DMS153 treated with DMSO at 0.1 percent for 48 hours (cell line): Measurements from ENCODE around the gene KIF16B.
"Not testable (repeated sequence)": the region's sequence is repeated elsewhere in the genome, so short reads cannot be mapped to it uniquely, and the experiment has no call there.

Experiments used
- DNase-seq: peaks from one replicate; lab custom pipeline; 2025; ENCODE audit not compliant: unreplicated experiment; lab: John Stamatoyannopoulos, UW

KIF16B gene

DNA sequence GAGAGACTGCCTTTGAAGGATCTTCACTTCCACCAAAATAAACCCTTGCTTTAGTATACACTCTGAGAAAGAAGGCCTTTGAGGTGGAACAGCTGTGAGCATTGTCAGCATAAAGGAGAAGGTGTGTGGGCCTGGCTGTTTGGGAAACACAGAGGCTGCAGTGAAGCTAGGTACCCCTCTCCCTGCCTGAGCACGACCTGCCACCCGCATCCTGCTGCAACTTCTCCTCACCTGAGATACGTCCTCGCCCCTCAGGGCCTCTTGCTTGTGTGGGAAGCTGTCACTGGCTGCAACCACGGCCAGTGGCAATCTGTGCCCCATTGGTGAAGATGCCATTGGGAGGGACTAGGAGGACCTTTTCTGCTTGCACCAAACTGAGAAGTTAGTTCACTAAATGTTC lies 307.9 kb downstream of the KIF16B start:
- no peak for DNase-seq

DNA sequence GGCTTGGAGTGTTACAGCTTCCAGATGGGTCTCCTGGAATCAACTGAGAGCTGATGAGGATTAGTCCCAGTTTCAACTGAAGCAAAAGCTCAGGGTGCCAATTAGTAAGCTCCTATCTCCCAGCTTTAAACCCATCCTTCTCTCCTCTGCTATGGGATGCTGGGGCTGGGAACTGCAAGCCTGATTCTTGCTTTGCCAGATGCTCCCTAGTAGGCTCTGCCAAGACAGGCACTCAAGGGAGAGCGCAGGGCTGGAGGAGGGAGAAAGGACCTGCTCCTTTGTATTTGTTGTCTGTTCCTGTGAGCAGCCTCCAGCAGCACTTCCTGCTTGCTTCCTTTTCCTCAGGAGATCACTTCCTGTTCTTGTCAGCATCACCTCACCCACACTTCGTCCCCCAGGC lies 309.7 kb downstream of the KIF16B start:
- DNase-seq: no peak

DNA sequence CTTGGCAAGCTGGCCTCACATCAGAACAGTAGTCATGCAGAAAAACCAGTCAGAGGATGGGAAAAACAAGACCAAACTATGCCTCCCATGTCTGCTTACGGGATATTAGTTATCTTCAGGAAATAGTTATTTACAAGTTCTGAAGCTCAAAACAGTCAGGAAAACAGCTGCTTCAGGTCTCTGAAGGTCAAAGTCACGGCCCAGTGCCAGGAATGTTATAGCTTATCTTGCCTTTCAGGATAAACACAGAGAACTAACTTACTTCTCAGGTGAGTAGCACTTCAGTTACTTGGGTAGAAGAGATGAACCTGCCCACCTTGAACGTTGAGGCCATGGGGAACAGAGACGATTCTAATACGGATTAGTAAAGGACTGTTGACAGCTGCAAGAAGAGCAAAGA lies 310.7 kb downstream of the KIF16B start:
- DNase-seq: no peak

DNA sequence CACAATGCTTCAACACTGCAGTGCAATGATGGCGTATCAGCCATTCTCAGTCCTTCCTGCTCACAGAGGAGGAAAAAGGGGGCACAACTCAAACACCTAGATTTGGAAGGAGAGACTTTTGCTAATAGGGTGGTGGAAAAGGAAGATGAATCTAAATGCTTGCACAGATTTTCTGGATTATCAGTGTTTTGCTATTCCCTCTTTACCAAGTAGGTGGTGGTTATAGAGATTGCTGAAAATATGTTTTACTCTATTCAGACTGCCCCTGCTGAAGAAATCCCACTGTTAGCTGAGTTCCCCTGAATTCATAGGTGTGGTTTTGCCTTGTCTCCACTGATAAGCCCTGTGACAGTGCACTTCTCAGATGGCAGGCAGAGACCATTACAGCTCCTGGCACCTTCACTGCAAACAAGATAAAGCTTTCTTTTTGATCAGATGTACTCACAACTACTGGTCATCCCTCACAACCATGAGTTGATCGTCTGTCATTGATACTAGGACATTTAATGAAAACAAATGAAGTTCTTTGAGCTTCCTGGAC lies 311.4 kb downstream of the KIF16B start:
- DNase-seq: no peak

DNA sequence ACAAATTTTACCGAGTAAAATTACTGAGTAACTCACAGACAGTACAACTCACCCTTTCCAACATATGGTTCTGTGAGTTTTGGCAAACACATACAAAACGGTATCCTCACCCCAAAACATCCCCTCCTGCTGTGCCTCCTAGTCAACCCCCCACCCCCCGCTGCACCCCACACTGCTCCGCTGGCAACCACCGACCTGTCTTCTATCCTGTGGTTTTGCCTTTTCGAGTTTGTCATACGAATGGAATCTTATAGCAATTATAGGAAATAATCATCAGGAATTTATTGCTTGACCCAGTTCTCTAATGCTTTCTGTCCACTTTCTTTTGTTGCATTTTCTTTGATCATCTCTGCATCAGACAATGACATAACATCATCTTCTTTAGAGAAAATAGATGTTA lies 312.3 kb downstream of the KIF16B start:
- no peak for DNase-seq

DNA sequence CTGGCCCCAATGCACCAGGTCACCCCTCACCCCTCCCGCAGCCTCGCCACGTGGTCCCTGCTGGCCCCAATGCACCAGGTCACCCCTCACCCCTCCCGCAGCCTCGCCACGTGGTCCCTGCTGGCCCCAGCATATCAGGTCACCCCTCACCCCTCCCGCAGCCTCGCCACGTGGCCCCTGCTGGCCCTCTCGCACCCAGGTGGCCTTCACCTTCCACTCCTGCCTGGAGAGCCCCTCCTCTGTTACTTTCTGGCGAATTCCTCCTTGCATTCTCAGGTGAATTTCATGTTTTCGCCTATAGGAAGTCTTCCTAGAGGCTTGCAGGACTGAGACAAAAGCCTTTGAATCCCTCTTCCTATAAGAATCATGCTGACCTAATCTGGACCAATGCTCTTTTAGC lies 313.1 kb downstream of the KIF16B start:
- DNase-seq: not testable (repeated sequence)

DNA sequence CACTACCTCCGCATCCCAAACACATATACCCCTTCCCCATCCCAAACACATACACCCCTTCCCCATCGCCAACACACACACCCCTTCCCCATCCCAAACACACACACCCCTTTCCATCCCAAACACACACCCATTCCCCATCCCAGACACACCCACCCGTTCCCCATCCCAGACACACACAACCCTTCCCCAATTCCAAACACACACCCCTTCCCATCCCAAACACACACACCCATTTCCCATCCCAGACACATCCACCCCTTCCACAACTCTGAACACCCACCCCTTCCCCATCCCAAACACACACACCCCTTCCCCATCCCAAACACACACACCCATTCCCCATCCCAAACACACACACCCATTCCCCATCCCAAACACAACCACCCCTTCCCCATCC lies 314.5 kb downstream of the KIF16B start:
- no peak for DNase-seq

DNA sequence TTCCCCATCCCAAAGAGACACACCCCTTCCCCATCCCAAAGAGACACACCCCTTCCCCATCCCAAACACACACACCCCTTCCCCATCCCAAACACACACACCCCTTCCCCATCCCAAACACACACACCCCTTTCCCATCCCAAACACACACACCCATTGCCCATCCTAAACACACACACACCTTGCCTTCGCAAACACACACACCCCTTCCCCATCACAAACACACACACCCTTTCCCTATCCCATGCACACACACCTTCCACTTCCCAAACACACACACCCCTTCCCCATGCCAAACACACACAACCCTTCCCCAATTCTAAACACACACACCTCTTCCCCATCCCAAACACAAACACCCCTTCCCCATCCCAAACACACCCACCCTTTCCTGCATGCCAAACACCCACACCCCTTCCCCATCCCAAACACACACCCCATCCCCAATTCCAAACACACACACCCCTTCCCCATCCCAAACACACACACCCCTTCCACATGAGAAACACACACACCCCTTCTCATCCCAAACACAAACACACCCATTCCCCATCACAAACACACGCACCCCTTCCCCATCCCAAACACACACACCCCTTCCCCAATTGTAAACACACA lies 315.3 kb downstream of the KIF16B start:
- DNase-seq: no peak

DNA sequence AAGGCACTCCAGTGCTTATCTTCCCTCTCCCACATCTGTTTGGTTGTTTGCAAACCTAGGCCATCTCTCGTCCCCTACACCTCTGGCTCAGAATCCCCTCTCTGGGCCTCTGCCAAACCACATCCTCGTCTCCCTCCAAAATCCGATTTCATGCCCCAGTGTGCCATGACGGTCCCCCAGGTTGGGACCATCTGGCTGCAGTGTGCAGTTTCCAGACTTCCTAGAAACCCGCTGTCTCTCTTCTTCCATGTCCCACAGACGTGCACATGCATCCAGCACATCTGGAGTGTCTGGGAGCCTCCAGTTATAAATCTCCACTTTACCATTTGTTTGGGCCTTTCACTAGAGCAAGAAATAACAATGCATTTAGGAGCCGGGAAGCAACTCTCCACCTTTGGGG lies 316.2 kb downstream of the KIF16B start:
- no peak for DNase-seq

DNA sequence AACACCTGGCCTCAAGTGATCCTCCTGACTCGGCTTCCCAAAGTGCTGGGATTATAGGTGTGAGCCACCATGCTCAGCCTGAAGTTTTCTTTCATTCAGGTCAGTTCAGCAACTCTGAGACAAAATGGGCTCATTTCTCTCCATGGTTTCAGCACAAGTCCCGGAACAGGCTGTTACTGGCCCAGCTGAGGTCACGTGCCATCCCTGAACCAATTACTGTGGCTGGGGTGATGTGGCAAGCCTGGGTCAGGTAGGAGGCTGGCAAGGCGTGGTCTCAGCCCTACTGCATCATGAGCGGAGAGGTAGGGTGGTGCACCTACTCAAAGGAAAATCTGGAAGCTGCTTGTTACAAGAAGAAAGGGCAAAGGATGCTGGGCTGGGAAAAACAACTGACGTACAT lies 326.4 kb downstream of the KIF16B start:
- no peak for DNase-seq

DNA sequence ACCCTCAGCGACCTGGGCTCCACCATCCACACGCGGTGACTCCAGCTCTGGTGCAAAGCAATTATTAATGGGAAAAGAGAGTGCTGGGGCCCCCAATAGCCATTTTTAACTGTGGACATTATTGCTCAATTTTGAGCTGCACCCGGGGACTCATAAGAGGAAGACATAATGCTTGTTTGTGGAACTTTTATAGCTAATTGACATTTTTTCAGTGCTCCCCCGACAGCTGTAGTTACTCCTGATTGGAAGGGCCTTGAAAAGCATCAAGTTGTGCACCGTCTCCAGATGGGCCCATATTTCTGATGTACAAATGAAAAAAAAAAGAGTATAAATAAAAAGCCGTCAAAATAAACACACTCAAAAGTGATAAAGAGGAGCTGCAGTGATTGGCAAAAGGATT lies 327.0 kb downstream of the KIF16B start:
- no peak for DNase-seq

DNA sequence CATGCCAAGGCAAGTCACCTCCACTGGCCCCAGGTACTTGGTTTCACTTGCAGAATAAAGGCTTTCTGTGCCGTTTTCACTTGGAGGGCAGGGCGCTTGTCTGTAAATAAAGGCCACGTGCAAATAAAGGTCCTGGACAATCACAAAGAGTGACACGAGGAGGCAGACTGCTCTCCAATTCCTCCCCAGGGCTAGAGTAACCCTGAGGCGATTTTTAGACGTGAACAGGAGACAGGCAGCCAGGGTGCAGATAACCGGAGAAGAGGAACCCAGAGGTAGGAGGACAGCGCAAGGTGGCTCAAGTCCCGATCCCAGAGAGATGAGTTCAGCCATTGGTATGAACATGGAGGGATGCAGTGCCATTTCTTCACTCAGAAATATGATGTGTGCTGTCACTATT lies 327.4 kb downstream of the KIF16B start:
- DNase-seq: no peak

DNA sequence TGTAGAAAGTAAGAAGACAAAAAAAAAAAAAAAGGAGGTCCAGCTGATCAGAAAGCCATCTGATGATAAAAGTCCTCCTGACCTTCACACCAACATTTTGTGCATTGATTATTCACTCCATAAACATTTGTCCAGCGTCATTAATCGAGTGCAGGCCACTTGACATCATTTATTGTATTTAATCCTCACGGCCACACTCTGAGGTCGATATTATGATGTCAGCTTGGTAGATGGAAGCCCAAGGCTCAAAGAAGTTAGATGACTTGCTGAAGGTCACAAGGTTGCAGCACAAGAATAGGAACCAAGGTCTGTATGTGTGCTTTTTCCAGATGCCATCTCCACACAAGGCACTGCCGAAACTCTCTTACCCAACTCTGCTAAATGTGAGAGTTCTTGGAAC lies 328.4 kb downstream of the KIF16B start:
- DNase-seq: no peak

DNA sequence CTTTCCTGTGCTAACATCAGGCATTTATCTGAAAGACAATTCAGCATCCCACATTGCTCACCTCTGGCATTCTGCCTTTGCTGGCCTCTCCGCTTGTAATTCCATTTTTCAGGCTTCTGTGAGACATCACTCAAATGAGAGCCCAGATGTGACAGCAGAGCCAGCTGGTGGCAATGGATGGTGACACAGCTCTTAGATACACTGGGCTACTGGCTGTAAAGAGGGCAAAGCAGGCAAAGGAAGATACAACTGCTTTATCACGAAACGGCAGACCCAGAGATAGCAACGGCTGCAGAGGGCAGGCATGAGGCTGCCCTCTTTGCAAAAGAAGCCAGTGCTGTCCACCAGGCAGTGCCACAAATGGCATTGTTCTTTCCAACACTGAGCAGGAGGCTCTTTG lies 329.8 kb downstream of the KIF16B start:
- no peak for DNase-seq

DNA sequence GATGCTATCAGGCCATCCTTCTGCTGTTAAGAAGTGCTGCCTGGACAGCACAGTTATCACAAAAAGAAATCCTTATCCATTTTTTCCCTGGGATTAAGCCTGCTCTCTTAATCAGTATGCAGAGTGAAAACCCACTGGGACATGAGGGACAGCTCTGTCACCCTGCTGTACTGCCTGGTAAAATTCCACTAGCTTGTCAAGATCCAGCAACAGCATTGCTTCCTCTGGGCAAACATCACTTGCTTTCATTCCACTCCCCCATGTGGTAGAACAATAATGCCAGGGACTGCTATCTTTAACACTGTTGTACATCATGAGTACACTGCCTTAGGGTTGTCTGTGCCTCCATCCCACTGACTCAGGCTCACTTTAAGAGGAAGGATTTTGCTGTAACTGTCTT lies 331.3 kb downstream of the KIF16B start:
- no peak for DNase-seq

DNA sequence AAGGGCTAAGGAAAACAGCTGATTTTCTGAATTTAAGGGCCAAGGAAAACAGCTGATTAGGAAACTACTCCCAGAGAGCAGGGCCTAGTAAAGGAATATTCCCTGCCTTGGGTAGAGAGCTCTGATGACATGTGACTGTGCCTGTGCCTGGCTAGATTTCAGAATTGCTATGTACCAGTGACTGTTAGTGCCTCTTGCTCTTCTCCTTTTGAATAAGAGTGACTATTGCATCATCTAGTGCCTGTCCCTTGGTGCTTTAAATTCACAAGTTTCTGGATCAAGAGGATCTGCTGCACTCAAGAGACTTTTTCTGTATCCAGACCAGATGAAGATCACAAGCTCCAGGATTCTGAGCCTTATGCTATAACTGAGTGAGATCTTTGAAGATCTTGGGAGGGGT lies 332.9 kb downstream of the KIF16B start:
- no peak for DNase-seq

DNA sequence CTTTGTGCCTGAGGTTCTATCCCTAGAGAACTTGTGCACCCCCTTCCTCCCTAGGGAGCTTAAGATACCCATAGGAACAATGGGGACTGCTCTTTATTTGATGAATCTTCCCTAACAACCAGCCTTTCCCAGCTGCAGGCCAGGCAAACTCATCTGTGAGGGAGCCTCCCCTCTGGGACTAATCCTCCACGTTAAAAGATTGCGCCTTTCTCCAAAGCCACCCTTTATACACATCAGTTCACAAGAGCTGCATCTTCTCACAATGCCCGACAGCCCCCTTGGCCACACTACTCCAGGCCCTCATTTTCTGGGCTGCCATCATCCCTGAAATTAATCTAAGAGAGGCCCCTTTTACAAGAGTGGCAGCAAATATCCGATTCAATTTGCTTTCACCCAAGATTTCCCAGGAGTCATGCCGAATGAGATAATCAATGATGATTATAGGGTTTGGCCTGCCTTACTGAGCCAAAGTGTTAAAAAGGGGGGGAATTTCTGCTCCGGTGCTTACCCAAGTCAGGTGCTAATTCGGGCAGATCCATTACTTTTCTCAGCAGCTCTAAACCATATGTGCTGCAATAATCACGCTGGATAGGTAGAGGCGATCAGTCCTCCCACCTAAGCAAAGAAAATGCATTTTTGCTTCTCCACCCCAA lies 336.5 kb downstream of the KIF16B start:
- DNase-seq: no peak

DNA sequence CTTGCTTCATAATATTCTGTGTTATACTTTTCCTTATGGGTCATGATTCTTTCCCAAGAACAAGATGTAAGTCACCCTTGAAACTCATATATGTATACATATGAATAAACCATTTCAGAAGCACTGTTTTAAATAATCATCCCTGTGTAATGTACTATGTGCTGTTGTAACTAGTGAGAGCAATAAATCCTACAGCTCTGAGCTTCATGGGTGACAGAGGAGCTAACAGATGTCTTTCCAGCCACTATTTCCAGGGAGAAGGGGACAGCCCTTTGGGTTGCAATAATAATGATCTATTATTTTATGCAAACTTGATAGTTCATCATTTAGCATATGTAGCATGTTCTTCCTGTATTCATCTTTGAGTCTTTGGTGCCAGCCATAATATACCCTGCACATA lies 342.8 kb downstream of the KIF16B start:
- DNase-seq: no peak

DNA sequence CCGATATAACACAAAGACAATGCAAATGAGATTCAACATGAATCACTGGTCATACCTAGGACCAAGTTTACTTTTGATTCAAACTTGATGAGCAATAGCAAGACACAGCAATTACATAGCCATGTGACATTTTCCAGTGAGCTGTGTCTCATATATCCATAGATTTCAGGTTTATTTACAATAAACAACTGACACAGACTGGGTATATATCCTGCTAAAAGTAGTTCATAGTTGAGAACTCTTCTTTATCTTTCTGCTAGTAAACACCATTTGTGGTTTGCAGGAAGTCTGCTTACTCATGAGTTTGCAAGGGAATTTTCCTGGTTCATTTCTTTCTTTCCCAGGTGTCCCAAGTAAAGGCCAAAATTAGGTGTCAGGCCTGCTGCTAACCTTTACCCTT lies 343.4 kb downstream of the KIF16B start:
- no peak for DNase-seq

DNA sequence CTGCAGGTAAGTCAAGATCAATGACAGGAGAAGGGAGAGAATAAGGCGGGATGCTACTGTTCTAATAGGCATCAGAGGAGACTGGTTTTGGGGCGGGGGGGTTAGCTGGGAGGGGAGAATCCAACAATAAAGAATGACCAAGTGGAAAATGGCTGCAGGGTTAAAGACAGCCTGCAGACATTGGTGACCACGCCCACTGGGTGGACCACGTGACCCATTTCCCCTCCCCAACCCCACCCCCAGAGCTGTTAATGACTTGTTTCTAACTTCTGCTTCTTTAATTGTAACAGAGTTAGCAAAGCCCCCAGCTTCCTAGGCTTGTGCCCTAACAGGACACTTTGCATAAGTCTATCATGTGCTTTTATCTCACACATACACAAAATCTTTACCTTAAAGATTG lies 344.5 kb downstream of the KIF16B start:
- DNase-seq: no peak

DNA sequence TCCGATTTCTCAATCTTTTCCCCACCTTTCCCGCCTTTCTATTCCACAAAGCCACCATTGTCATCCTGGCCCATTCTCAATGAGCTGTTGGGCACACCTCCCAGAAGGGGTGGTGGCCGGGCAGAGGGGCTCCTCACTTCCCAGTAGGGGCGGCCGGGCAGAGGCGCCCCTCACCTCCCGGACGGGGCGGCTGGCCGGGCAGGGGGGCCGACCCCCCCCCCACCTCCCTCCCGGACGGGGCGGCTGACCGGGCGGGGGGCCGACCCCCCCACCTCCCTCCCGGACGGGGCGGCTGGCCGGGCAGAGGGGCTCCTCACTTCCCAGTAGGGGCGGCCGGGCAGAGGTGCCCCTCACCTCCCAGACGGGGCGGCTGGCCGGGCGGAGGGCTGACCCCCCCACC lies 346.3 kb downstream of the KIF16B start:
- DNase-seq: not testable (repeated sequence)

DNA sequence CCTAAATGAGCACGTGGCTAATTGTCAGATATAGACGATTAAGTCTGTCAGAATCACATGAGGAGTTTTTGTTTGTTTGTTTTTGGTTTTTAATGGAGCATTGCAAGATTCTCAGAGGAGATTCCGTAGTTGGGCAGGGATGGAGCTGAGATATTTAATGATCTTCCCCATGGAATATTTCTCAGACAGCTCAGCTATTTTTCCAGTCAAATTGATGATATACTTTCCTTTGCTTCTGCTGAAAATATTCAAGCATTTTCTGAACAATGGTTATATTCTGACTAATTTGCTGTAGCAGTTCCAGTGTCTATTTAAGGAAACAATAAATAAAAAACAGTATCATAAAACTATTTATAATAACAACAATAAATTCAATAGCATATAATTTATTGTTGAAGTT lies 348.4 kb downstream of the KIF16B start:
- no peak for DNase-seq

DNA sequence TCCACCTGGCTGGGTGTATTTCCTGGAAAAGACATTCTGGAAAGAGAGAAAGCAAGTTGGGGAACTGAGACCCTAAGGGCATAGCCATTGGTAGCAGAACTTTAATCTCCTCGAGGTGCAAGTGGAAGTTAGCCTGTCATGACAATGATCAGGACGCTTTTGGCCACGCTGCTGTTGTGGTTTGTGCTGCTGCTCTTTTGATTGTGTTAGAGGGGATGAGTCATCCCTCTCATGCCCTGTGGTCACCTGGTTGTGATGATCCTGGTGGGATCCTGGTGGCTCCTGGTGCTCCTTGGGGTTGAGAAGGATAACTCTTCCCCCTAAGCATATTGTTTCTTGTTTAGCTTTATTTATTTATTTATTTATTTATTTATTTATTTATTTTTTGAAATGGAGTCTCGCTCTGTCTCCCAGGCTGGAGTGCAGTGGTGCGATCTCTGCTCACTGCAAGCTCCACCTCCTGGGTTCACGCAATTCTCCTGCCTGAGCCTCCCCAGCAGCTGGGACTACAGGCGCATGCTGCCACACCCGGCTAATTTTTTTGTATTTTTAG lies 350.3 kb downstream of the KIF16B start:
- DNase-seq: no peak
